ENCODE results near the gene MAIP1. TPM values are rescaled to one million over a fixed set of nuclear protein-coding genes. Genes with fewer than 3 reads are reported as not detected.

MAIP1 gene
- total RNA-seq, 2 donors from 2014 or later, result 11.2 to 11.9 TPM

- Histone ChIP-seq H3K27ac (no peak overlapping the region), H3K36me3 (replicated peaks in 1 of 2; ENCODE audit: insufficient read depth in 1 of 2, low read depth in 2 of 2) (no peaks in the 10 kb centered on the region), H3K4me3 (no peak overlapping the region), H3K9me3 (no peaks in the 10 kb centered on the region), H3K4me1 (no peaks in the 10 kb centered on the region), H3K27me3 (no peaks in the 10 kb centered on the region)
- 52 to 74% methylated on average over 1 of the region's 1 CpG for WGBS, 2 donors
- intact Hi-C loops (cut with DNase I), result no loop called here
- ATAC-seq, result no peak
- TF ChIP-seq CTCF (IDR thresholded peaks at IDR 0.05), result no peak
- no peak for TF ChIP-seq POLR2A (IDR thresholded peaks at IDR 0.05)
- no peak for DNase-seq
These were observed 51.9 kb downstream of the MAIP1 start for GRCh38 chr2:200007306-200007705.

GRCh38 chr2:200012401-200012800 lies 57.0 kb downstream of the MAIP1 start:
- intact Hi-C loops (cut with DNase I), result no loop called here

More at GRCh38 chr2:200012401-200012800, 57.0 kb downstream of the MAIP1 start:
- no peak overlapping the region for H3K4me3 ChIP-seq
- no peaks in the 10 kb centered on the region for H3K9me3 ChIP-seq
- no peak overlapping the region for H3K27ac ChIP-seq
- no peaks in the 10 kb centered on the region for H3K36me3 ChIP-seq (replicated peaks in 1 of 2; ENCODE audit: insufficient read depth in 1 of 2, low read depth in 2 of 2)
- no peak for DNase-seq
- no peaks in the 10 kb centered on the region for H3K27me3 ChIP-seq
- H3K4me1 ChIP-seq, result no peaks in the 10 kb centered on the region
- TF ChIP-seq POLR2A (IDR thresholded peaks at IDR 0.05) (no peak), CTCF (IDR thresholded peaks at IDR 0.05) (no peak)
- 92 to 100% methylated on average over 1 of the region's 1 CpG for WGBS, 2 donors
- ATAC-seq, result no peak

Other genes starting within 250 kb of the MAIP1 start
- gene FTCDNL1, start 104.4 kb upstream of the MAIP1 start, total RNA-seq, result 1 to 10 TPM; 2.6 TPM
- gene C2orf69, start 44.3 kb upstream of the MAIP1 start, total RNA-seq, result 10 to 100 TPM in 1 of 2 donors, 1 to 10 TPM in 1; 4.0 to 10.6 TPM
- gene TYW5, start 91 bp upstream of the MAIP1 start, total RNA-seq, result 10 to 100 TPM in 1 of 2 donors, 1 to 10 TPM in 1; 4.3 to 10.1 TPM